Measurements from ENCODE around the gene TMEM117. TPM values are rescaled to one million over a fixed set of nuclear protein-coding genes. Genes with fewer than 3 reads are reported as not detected.

Gene TMEM117
- total and polyA plus RNA-seq, 2 donors (not counting 3 experiments of a cell fraction or from before 2014, with no cell fraction given): 1.2 to 3.8 TPM

- H3K9me1 ChIP-seq (replicated peaks; ENCODE audit: control insufficient read depth, extremely low read depth, insufficient read depth, low read length): no peaks in the 10 kb centered on the region
- ChIA-PET CTCF (interaction anchor here (1.4 to 2.6 kb wide), 5 partner anchors 10 to 76 kb away, joined by 3 to 22 read pairs (median 9); partner anchors contain the start of genes IRAK4 and PUS7L), POLR2A (interaction anchor here (1.8 kb wide), 1 partner anchor 48 kb away, joined by 7 read pairs; the partner anchor contains the start of genes IRAK4 and PUS7L)
- peak overlapping the region; percentile 71 for H2AFZ ChIP-seq (ENCODE audit: low read depth, low read length)
- peaks cover 0 to 3% of the 10 kb centered on the region in 2 experiments for H3K36me3 ChIP-seq (ENCODE audit: control insufficient read depth in 2 of 2, extremely low read depth in 1 of 2, insufficient read depth in 2 of 2, low read length in 2 of 2)
- no peak for DNase-seq (ENCODE audit: low read depth, low spot score)
- H3K4me3 ChIP-seq (replicated peaks in 1 of 3; ENCODE audit: insufficient read depth in 1 of 3, low read depth in 1 of 3, low read length in 3 of 3): peak overlapping the region; percentile 70 to 84 (median 74)
- BruUV-seq (replicated peaks): TSS peak; percentile 88
- H3K4me2 ChIP-seq (ENCODE audit: insufficient read depth, low read length): peak overlapping the region; percentile 97
- H3K9ac ChIP-seq (replicated peaks; ENCODE audit: extremely low read depth, insufficient read depth, low read length): peak overlapping the region; percentile 97
- FAIRE-seq: no peak
- no peaks in the 10 kb centered on the region for H3K9me3 ChIP-seq (replicated peaks; ENCODE audit: control insufficient read depth, insufficient read depth, low read length)
- H3K27ac ChIP-seq (ENCODE audit: insufficient read depth, low read depth, low read length): peak overlapping the region; percentile 89
- H3K4me1 ChIP-seq (ENCODE audit: control insufficient read depth, extremely low read depth, insufficient read depth, low read length): peaks cover 13% of the 10 kb centered on the region
- dilution Hi-C loops (cut with MboI; ENCODE audit: extremely low pct_ligation_motif_present, low sequenced_read_pairs) (no loop called here), intact Hi-C loops (cut with micrococcal nuclease) (loop anchor here (1.0 kb wide), 3 partner anchors 30 to 76 kb away; partner anchors contain the start of genes IRAK4, PUS7L and TMEM117)
- peaks cover 6 to 17% of the 10 kb centered on the region in 2 experiments for H3K27me3 ChIP-seq (ENCODE audit: control insufficient read depth in 2 of 2, insufficient read depth in 2 of 2, low read length in 2 of 2)
- peaks cover 28% of the 10 kb centered on the region for H3K79me2 ChIP-seq (ENCODE audit: control insufficient read depth, insufficient read depth, low read length)
- TF ChIP-seq POLR2AphosphoS5 (IDR thresholded peaks at IDR 0.05; ENCODE audit: insufficient read depth, low read depth, low read length) (no peak), GATA2 (IDR thresholded peaks at IDR 0.05; ENCODE audit: insufficient read depth, insufficient read length, low read depth, low read length) (no peak), POLR2A (IDR thresholded peaks at IDR 0.05; ENCODE audit: low read depth, low read length) (no peak), MAX (IDR thresholded peaks at IDR 0.05; ENCODE audit: insufficient read depth, insufficient read length) (no peak), FOS (IDR thresholded peaks at IDR 0.05; ENCODE audit: borderline replicate concordance, insufficient read depth, low read length) (no peak), JUN (IDR thresholded peaks at IDR 0.05; ENCODE audit: borderline replicate concordance, insufficient read depth, insufficient read length, low read depth) (no peak), MYC (IDR thresholded peaks at IDR 0.05; ENCODE audit: low read depth, low read length) (no peak), EZH2 (IDR thresholded peaks at IDR 0.05; ENCODE audit: borderline replicate concordance, low read depth, low read length, severe bottlenecking) (no peak)
- TF ChIP-seq, protein P1, sequence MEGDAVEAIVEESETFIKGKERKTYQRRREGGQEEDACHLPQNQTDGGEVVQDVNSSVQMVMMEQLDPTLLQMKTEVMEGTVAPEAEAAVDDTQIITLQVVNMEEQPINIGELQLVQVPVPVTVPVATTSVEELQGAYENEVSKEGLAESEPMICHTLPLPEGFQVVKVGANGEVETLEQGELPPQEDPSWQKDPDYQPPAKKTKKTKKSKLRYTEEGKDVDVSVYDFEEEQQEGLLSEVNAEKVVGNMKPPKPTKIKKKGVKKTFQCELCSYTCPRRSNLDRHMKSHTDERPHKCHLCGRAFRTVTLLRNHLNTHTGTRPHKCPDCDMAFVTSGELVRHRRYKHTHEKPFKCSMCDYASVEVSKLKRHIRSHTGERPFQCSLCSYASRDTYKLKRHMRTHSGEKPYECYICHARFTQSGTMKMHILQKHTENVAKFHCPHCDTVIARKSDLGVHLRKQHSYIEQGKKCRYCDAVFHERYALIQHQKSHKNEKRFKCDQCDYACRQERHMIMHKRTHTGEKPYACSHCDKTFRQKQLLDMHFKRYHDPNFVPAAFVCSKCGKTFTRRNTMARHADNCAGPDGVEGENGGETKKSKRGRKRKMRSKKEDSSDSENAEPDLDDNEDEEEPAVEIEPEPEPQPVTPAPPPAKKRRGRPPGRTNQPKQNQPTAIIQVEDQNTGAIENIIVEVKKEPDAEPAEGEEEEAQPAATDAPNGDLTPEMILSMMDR (IDR thresholded peaks at IDR 0.05; ENCODE audit: extremely low read depth in 1 of 2, insufficient read depth in 1 of 2, low read depth in 1 of 2, low read length in 2 of 2): no peak
- no peaks in the 10 kb centered on the region for H4K20me1 ChIP-seq (replicated peaks; ENCODE audit: control insufficient read depth, extremely low read depth, insufficient read depth, low read length)
Measured at GRCh38 chr12:43806737-43807072, 29.2 kb upstream of the TMEM117 start.

Data from endothelial cell of umbilical vein (primary cell).